Nephron progenitor cell (in vitro differentiated cells): ENCODE results near the gene FNDC3B.
A peak's percentile ranks its signal among the peaks of the same experiment; 100 is the strongest.

Source experiments
- DNase-seq: peaks from one replicate; pipeline ENCODE4 v3.0.0; 2021
- H3K27ac Mint-ChIP-seq: 2 replicates; pipeline ENCODE4 v1.8.0; 2021; ENCODE audit warnings: mild to moderate bottlenecking, moderate library complexity, mixed read lengths
- H3K27me3 Mint-ChIP-seq: 2 replicates; pipeline ENCODE4 v1.8.0; 2021; ENCODE audit warnings: mild to moderate bottlenecking, low read depth, mixed read lengths; ENCODE audit not compliant: poor library complexity
- H3K36me3 Mint-ChIP-seq: 2 replicates; pipeline ENCODE4 v1.8.0; 2021; ENCODE audit warnings: low read depth, mixed read lengths
- H3K4me1 Mint-ChIP-seq: 2 replicates; pipeline ENCODE4 v1.8.0; 2021; ENCODE audit warnings: mixed read lengths
- H3K4me3 Mint-ChIP-seq: 2 replicates; pipeline ENCODE4 v1.8.0; 2021; ENCODE audit warnings: mild to moderate bottlenecking, moderate library complexity, mixed read lengths
- H3K9me3 Mint-ChIP-seq: 2 replicates; pipeline ENCODE4 v1.8.0; 2021; ENCODE audit warnings: mild to moderate bottlenecking, moderate library complexity, mixed read lengths
- TF ChIP-seq, protein P1 (sequence below): fragments of 200-600 bp; sonication (generic); IDR thresholded peaks from 2 replicates; pipeline ENCODE4 v1.5.0; 2021; ENCODE audit warnings: antibody characterized with exemption

FNDC3B gene

DNA sequence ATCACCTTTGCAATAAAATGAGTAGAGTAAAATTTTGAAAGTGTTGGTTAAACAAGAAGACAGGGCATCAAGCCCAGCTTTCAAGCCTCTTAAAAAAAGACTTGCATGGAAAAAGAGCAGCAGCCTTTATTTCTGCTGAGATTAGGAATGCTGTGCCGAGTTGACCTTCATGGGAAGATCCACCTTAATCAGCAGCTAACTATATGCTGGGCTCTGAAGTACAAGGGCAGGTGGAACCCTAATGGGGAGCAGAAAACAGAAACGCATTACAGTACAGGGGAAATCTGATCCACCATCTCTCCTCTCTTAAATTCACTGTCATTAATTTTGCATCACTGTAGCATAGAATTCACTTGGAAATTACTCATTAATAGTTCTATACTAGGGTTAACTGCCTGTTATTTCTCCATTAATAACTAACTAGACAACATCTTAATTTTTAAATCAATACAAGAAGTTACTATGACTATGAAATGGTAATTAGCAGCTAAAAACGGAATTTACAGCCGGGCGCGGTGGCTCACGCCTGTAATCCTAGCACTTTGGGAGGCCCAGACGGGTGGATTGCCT, 275.3 kb downstream of the FNDC3B start:
- H3K27ac Mint-ChIP-seq = no peak overlapping the region
- peaks cover under 1% of the 10 kb centered on the region for H3K27me3 Mint-ChIP-seq
- H3K4me3 Mint-ChIP-seq = no peak overlapping the region
- no peak for DNase-seq
- peaks cover 54% of the 10 kb centered on the region for H3K4me1 Mint-ChIP-seq
- no peaks in the 10 kb centered on the region for H3K9me3 Mint-ChIP-seq
- peaks cover 91% of the 10 kb centered on the region for H3K36me3 Mint-ChIP-seq
- TF ChIP-seq, protein P1, sequence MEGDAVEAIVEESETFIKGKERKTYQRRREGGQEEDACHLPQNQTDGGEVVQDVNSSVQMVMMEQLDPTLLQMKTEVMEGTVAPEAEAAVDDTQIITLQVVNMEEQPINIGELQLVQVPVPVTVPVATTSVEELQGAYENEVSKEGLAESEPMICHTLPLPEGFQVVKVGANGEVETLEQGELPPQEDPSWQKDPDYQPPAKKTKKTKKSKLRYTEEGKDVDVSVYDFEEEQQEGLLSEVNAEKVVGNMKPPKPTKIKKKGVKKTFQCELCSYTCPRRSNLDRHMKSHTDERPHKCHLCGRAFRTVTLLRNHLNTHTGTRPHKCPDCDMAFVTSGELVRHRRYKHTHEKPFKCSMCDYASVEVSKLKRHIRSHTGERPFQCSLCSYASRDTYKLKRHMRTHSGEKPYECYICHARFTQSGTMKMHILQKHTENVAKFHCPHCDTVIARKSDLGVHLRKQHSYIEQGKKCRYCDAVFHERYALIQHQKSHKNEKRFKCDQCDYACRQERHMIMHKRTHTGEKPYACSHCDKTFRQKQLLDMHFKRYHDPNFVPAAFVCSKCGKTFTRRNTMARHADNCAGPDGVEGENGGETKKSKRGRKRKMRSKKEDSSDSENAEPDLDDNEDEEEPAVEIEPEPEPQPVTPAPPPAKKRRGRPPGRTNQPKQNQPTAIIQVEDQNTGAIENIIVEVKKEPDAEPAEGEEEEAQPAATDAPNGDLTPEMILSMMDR = no peak

DNA sequence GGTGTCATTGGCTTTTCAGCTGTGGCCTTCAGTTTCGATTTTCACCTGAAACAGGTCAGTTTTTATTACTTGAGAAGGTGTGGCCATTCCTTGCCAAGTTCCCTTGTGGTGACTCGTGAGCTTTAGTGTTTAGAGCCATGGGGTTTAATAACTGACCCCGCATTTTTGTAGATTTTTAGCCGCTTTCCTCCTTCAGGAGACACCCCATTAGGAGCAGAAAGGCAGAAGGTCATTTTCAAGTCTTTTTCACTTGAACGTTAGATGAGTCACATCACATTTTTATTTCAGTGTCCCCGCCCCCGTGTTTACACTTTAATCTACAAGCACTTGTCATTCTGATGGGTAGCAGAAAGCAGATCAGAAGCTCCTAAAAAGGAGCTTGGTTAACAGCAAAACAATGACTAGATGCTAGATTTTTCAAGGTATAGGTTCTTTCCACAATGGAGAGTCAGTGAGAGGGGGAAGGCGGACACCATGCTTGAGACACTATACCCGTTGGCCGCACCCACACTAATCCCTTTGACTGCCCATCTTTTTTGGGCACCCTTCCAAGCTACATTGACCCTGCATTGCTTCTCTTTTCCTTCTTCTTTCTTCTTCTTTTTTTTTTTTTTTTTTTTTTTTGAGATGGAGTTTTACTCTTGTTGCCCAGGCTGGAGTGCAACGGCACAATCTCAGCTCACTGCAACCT, 276.2 kb downstream of the FNDC3B start:
- Mint-ChIP-seq H3K36me3 (peaks cover 91% of the 10 kb centered on the region), H3K4me1 (peaks cover 60% of the 10 kb centered on the region), H3K27me3 (peaks cover 3% of the 10 kb centered on the region), H3K27ac (no peak overlapping the region), H3K4me3 (no peak overlapping the region), H3K9me3 (no peaks in the 10 kb centered on the region)
- no peak for DNase-seq
- TF ChIP-seq, protein P1 = no peak

GRCh38 chr3:172316758-172317157, 277.4 kb downstream of the FNDC3B start:
- H3K27me3 Mint-ChIP-seq = peaks cover 3% of the 10 kb centered on the region
- peak overlapping the region; percentile 82 for H3K27ac Mint-ChIP-seq
- no peak overlapping the region for H3K4me3 Mint-ChIP-seq
- TF ChIP-seq, protein P1 = no peak
- H3K9me3 Mint-ChIP-seq = no peaks in the 10 kb centered on the region
- DNase-seq = no peak
- peaks cover 60% of the 10 kb centered on the region for H3K4me1 Mint-ChIP-seq
- peaks cover 88% of the 10 kb centered on the region for H3K36me3 Mint-ChIP-seq

- no peak for DNase-seq
- Mint-ChIP-seq H3K4me3 (no peak overlapping the region), H3K27me3 (peaks cover 3% of the 10 kb centered on the region), H3K36me3 (peaks cover 85% of the 10 kb centered on the region), H3K27ac (peak overlapping the region; percentile 7), H3K9me3 (no peaks in the 10 kb centered on the region), H3K4me1 (peaks cover 60% of the 10 kb centered on the region)
- TF ChIP-seq, protein P1 = no peak
These were observed 278.1 kb downstream of the FNDC3B start for GRCh38 chr3:172317481-172317880.

GRCh38 chr3:172317984-172318383, 278.6 kb downstream of the FNDC3B start:
- peaks cover 80% of the 10 kb centered on the region for H3K36me3 Mint-ChIP-seq

More at GRCh38 chr3:172317984-172318383, 278.6 kb downstream of the FNDC3B start:
- H3K27ac Mint-ChIP-seq = peak overlapping the region; percentile 7
- TF ChIP-seq, protein P1 = no peak
- DNase-seq = peak; percentile 55
- no peak overlapping the region for H3K4me3 Mint-ChIP-seq
- peaks cover 3% of the 10 kb centered on the region for H3K27me3 Mint-ChIP-seq
- no peaks in the 10 kb centered on the region for H3K9me3 Mint-ChIP-seq
- peaks cover 62% of the 10 kb centered on the region for H3K4me1 Mint-ChIP-seq
